OCI-LY1 (cell line): ENCODE results near the gene MYZAP.

ENCODE experiments used
- H2AFZ ChIP-seq: fragments of 200-600 bp; sonication (generic), shearing (Covaris generic); 2 replicates; pipeline ENCODE4 v1.6.0; 2014; ENCODE audit warnings: antibody characterized with exemption, mild to moderate bottlenecking, low read length
- H3F3A ChIP-seq: fragments of 200-600 bp; sonication (generic), shearing (Covaris generic); 2 replicates; pipeline ENCODE4 v1.6.0; 2014; ENCODE audit warnings: mild to moderate bottlenecking, antibody characterized with exemption, low read length, moderate library complexity; ENCODE audit not compliant: insufficient read depth
- H3K27ac ChIP-seq: fragments of 200-600 bp; sonication (generic); 2 replicates; pipeline ENCODE4 v1.5.1; 2014; ENCODE audit warnings: low read length, mixed run types, mild to moderate bottlenecking, low read depth; ENCODE audit not compliant: poor library complexity, severe bottlenecking
- H3K27me3 ChIP-seq: fragments of 200-600 bp; sonication (generic); 2 replicates; pipeline ENCODE4 v1.6.0; 2014; ENCODE audit warnings: antibody characterized with exemption, mild to moderate bottlenecking, low read length, moderate library complexity; ENCODE audit not compliant: insufficient read depth
- H3K36me3 ChIP-seq: fragments of 200-600 bp; sonication (generic); 2 replicates; pipeline ENCODE4 v1.6.1; 2014; ENCODE audit warnings: mild to moderate bottlenecking, antibody characterized with exemption, low read length, moderate library complexity, mixed read lengths; ENCODE audit not compliant: insufficient read depth
- H3K4me1 ChIP-seq: fragments of 200-600 bp; sonication (generic); 2 replicates; pipeline ENCODE4 v1.5.1; 2014; ENCODE audit warnings: mild to moderate bottlenecking, low read length, moderate library complexity; ENCODE audit not compliant: insufficient read depth, severe bottlenecking
- H3K4me2 ChIP-seq: fragments of 200-600 bp; sonication (generic), shearing (Covaris generic); 2 replicates; pipeline ENCODE4 v1.6.1; 2014; ENCODE audit warnings: low read length
- H3K4me3 ChIP-seq: fragments of 200-600 bp; sonication (generic); 2 replicates; pipeline ENCODE4 v1.5.1; 2014; ENCODE audit warnings: low read length, low read depth, mild to moderate bottlenecking, mixed read lengths; ENCODE audit not compliant: poor library complexity, severe bottlenecking
- H3K79me2 ChIP-seq: fragments of 200-600 bp; shearing (Covaris generic); 2 replicates; pipeline ENCODE4 v1.6.1; 2016; ENCODE audit warnings: mixed run types, low read length, mixed read lengths; ENCODE audit not compliant: insufficient read depth
- H3K9ac ChIP-seq: fragments of 200-600 bp; sonication (generic), shearing (Covaris generic); 2 replicates; pipeline ENCODE4 v1.6.1; 2014; ENCODE audit warnings: mild to moderate bottlenecking, low read length, mixed read lengths
- H3K9me2 ChIP-seq: fragments of 200-600 bp; sonication (generic), shearing (Covaris generic); 2 replicates; pipeline ENCODE4 v1.6.1; 2014; ENCODE audit warnings: low read depth, mild to moderate bottlenecking, low read length, mixed read lengths
- H3K9me3 ChIP-seq: fragments of 200-600 bp; shearing (Covaris generic); 2 replicates; pipeline ENCODE4 v1.6.1; 2014; ENCODE audit warnings: low read length, mixed read lengths
- H4K20me1 ChIP-seq: fragments of 200-600 bp; sonication (generic), shearing (Covaris generic); 2 replicates; pipeline ENCODE4 v1.6.0; 2016; ENCODE audit warnings: mild to moderate bottlenecking, low read length; ENCODE audit not compliant: insufficient read depth
- CTCF ChIP-seq: fragments of 200-600 bp; sonication (generic), shearing (Covaris generic); IDR thresholded peaks from 2 replicates; pipeline ENCODE4 v1.5.1; 2017; ENCODE audit warnings: mild to moderate bottlenecking, antibody characterized with exemption, low read length, moderate library complexity, mixed read lengths
- EZH2 ChIP-seq: fragments of 200-600 bp; sonication (generic), shearing (Covaris generic); IDR thresholded peaks from 2 replicates; pipeline ENCODE4 v1.8.0; 2017; ENCODE audit warnings: borderline replicate concordance, mixed run types, mild to moderate bottlenecking, antibody characterized with exemption, low read length, moderate library complexity, mixed read lengths

MYZAP gene

GRCh38 chr15:57654153-57654852 is 62.6 kb downstream of the MYZAP start:
- H3K27ac ChIP-seq = no peak overlapping the region
- no peak overlapping the region for H2AFZ ChIP-seq
- H3K9me2 ChIP-seq = no peaks in the 10 kb centered on the region
- H3K9me3 ChIP-seq = no peaks in the 10 kb centered on the region
- H3K36me3 ChIP-seq = no peaks in the 10 kb centered on the region
- H3K4me3 ChIP-seq = no peak overlapping the region
- H4K20me1 ChIP-seq = no peaks in the 10 kb centered on the region
- TF ChIP-seq CTCF (no peak), EZH2 (no peak)
- H3K27me3 ChIP-seq = no peaks in the 10 kb centered on the region
- H3F3A ChIP-seq = no peaks in the 10 kb centered on the region
- H3K9ac ChIP-seq = no peak overlapping the region
- H3K79me2 ChIP-seq = no peaks in the 10 kb centered on the region
- H3K4me2 ChIP-seq = no peak overlapping the region
- H3K4me1 ChIP-seq = no peaks in the 10 kb centered on the region

DNA sequence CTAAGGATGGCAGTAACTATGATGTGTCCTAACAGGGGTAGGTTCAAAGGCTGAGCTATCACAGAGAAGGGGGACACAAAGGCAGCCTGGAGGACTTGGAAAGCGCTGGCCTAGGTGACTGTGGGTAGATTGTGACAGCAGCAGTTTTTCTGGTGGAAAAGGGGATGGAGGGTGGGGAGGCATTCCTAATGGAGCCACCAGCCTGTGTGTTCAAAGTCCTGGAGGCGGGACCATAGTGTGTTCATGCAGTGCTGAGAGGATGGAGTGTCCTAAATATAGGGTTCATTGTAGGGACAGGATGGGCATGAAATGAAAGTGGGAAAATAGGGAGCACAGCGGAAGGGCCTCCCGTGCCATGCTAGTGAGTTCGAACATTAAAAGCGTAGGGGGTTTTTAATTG is 63.3 kb downstream of the MYZAP start:
- no peaks in the 10 kb centered on the region for H3K79me2 ChIP-seq
- no peak overlapping the region for H3K9ac ChIP-seq
- H3K36me3 ChIP-seq = no peaks in the 10 kb centered on the region
- no peak overlapping the region for H3K4me2 ChIP-seq
- no peak overlapping the region for H2AFZ ChIP-seq
- no peaks in the 10 kb centered on the region for H3K27me3 ChIP-seq
- no peak overlapping the region for H3K27ac ChIP-seq
- no peak overlapping the region for H3K4me3 ChIP-seq
- no peaks in the 10 kb centered on the region for H3F3A ChIP-seq
- H3K9me2 ChIP-seq = no peaks in the 10 kb centered on the region
- no peaks in the 10 kb centered on the region for H3K9me3 ChIP-seq
- TF ChIP-seq EZH2 = no peak
- no peak for TF ChIP-seq CTCF
- no peaks in the 10 kb centered on the region for H3K4me1 ChIP-seq
- H4K20me1 ChIP-seq = no peaks in the 10 kb centered on the region

GRCh38 chr15:57655809-57656208 is 64.1 kb downstream of the MYZAP start:
- no peaks in the 10 kb centered on the region for H3F3A ChIP-seq
- no peaks in the 10 kb centered on the region for H3K9me2 ChIP-seq
- no peaks in the 10 kb centered on the region for H3K36me3 ChIP-seq
- H3K9me3 ChIP-seq = no peaks in the 10 kb centered on the region
- H4K20me1 ChIP-seq = no peaks in the 10 kb centered on the region
- H3K27ac ChIP-seq = no peak overlapping the region
- H3K4me3 ChIP-seq = no peak overlapping the region
- no peak overlapping the region for H3K4me2 ChIP-seq
- peak; percentile 14; the same call in 1 of the 2 replicates for TF ChIP-seq CTCF
- TF ChIP-seq EZH2 = no peak
- no peak overlapping the region for H2AFZ ChIP-seq
- H3K9ac ChIP-seq = no peak overlapping the region
- H3K79me2 ChIP-seq = no peaks in the 10 kb centered on the region
- no peaks in the 10 kb centered on the region for H3K4me1 ChIP-seq
- H3K27me3 ChIP-seq = no peaks in the 10 kb centered on the region
